ENCODE measurements around the gene CSTPP1.
"Not testable (repeated sequence)": the region's sequence is repeated elsewhere in the genome, so short reads cannot be mapped to it uniquely, and the experiment has no call there.

The CSTPP1 gene

GRCh38 chr11:47105974-47106373 is 169.4 kb downstream of the CSTPP1 start:
- DNase-seq: no peak

DNA sequence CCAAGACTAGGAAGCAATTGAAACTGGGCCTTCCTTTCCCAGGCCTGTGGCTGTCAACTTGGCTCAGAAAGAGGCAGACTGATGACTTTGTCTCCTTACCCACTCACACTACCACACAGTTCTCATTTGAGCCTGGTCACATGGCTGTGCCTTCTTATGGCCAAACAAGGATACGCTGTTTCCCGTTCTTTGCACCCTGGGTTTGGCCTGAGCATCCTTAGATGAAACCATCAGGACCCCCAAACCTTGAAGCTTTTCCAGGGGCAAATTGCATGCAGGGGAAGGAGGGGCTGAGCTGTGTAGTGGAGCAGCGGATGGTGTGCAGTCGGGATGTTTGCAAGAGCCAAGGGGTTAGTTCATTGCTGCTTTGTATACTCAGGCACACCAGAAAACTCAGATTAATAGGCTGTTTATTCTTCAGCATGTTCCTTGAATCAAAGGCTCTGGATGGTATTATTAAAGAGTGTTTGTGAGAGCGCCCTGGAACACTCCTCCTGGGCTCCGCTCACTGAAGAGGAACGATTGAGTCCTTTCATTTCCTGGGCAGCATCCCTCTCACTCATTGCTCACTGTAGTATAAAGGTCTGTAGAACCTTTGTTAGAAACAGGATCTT is 170.3 kb downstream of the CSTPP1 start:
- DNase-seq: no peak

GRCh38 chr11:47107744-47108143 is 171.2 kb downstream of the CSTPP1 start:
- no peak for DNase-seq

GRCh38 chr11:47108214-47108613 is 171.7 kb downstream of the CSTPP1 start:
- DNase-seq: no peak

DNA sequence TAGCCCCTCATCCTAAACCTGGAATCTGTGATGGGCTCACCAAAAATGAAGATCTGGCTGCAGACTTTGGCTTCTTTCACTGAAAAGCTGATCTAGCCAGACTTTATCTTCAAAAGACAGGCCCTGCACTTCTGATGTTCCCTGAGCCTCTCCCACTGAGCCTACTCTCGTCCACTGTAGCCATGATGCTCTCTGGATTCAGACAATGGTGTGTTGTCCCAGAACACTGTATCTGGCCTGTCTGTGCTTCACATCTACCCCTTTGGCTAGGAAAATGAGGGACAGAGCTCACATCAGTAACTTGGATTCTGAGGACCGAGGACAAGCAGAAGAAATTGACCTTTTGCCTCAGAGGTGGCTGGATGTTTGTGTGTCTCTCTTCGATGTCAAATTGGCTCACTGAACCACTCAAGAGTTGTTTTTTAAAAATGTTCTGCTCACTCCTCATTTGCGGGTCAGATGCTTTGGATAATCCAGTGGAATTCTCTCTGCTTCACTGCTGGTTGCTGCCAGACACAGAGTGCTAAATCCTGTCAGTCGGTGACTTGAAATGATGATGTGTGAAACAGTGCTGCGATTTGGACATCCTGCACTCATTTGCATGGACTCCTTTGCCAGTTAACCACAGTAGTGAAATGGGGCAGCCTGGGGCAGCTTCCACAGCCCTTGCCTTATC is 172.6 kb downstream of the CSTPP1 start:
- no peak for DNase-seq

DNA sequence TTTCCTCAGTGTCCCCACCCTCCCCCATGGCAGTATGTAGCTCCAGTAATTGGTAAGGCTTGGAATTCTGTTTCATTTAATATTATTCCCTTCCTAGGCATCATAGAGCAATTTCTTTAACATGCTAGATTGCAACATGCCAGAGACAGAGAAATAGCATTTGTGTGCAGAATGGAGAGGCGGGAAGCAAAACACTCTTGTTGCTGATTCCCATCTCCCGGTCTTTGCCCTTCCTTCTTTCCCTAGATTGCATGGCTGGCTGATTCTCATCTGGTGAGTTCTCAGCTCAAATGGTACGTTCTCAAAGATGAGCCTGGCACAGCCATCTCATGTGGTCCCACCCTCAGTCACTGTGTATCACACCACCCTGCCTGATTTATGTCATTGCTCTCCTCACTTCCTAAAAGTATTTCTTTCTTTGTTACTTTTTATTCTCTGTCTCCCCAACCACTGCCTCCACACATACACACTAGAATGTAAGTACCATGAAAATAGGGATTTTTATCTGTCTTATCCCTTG is 173.2 kb downstream of the CSTPP1 start:
- DNase-seq: no peak

GRCh38 chr11:47111318-47111804 is 174.8 kb downstream of the CSTPP1 start:
- DNase-seq: no peak

DNA sequence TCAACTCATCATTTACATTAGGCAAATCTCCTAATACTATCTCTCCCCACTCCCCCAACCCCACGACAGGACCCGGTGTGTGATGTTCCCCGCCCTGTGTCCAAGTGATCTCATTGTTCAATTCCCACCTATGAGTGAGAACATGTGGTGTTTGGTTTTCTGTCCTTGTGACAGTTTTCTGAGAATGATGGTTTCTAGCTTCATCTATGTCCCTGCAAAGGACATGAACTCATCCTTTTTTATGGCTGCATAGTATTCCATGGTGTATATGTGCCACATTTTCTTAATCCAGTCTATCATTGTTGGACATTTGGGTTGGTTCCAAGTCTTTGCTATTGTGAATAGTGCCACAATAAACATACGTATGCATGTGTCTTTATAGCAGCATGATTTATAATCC is 176.4 kb downstream of the CSTPP1 start:
- not testable (repeated sequence) for DNase-seq

DNA sequence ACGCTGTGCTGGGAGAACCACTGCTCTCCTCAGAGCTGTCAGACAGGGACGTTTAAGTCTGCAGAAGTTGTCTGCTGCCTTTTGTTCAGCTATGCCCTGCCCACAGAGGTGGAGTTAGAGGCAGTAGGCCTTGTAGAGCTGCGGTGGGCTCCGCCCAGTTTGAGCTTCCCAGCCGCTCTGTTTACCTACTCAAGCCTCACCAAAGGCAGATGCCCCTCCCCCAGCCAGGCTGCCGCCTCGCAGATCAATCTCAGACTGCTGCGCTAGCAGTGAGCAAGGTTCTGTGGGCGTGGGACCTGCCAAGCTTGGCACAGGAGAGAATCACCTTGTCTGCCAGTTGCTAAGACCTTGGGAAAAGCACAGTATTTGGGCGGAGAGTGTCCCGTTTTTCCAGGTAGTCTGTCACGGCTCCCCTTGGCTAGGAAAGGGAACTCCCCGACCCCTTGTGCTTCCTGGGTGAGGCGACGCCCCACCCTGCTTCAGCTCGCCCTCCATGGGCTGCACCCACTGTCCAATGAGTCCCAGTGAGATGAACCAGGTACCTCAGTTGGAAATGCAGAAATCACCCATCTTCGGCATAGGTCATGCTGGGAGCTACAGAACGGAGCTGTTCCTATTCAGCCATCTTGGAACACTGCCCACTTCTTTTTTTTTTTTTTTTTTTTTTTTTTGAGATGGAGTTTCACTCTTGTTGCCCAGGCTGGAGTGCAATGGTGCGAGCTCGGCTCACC is 182.6 kb downstream of the CSTPP1 start:
- DNase-seq: peak; percentile 67

- no peak for DNase-seq
Observed at GRCh38 chr11:47121056-47121455, 184.5 kb downstream of the CSTPP1 start.

DNA sequence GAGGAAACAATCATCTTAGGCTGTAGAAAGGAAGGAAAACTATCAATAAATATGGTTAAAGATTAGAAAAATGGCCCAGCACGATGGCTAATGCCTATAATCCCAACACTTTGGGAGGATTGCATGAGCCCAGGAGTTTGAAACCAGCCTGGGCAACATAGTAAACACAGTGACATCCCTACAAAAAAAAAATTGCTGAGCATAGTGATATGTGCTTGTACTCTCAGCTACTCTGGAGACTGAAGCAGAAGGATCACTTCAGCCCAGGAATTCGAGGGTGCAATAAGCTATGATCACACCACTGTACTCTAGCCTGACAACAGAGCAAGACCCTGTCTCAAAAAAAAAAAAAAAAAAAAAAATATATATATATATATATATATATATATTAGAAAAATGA is 185.2 kb downstream of the CSTPP1 start:
- DNase-seq: no peak

- no peak for DNase-seq
Observed at GRCh38 chr11:47123094-47123493, 186.5 kb downstream of the CSTPP1 start.

DNA sequence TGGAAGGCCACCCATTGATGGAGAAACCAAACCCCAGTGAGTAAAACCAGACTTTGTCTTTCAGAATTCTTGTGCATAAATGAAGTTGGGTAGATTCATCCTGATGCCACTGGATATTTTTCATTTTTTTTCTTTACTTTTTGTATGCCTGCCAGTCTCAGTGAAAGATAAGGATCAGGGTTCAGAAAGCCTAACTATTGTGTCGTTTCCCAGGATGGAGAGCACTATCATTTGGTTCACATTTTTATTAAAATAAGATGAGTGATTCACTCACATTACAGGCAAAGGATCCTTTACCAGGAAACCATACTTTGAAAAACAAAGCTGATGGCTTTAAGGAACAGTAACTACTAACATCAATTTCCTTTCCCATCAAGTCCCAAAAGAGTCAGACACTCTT is 188.1 kb downstream of the CSTPP1 start:
- no peak for DNase-seq

DNA sequence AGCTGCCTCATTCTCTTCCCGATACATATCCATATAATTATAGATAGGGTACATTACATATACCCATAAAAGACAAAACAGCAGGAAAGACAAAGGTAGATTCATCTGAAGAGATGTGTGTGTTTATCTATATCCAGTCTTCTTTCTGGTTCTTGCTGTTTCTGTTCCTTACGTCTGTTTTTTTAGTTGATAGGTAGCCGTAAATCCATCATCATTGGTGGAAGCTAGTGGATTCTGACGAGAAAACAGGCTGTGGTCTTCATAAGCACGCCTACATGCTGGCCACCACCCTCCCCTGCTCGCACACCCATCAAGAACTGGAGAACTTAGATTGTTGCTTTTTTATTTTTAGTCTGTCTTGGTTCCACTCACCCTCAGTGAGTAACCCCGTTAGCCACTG is 188.5 kb downstream of the CSTPP1 start:
- DNase-seq: no peak

DNA sequence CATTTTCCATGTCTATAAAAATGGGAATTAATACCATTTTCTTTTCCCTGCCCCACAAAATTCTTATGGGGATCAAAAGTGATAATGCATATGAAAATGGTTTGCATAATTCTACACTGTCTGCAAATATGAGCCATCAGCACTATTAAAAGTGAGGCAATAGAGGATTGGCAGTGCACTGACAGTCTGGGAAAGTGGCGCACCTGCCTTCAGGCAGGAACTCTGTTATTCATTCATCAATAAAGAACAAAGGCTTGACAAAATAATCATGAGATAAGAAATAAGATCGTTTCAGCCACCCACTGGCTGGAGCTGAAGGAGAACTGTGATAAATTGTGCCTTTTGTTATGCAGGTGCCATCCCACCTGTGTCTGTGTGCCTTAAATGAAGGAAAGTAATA is 190.7 kb downstream of the CSTPP1 start:
- no peak for DNase-seq

DNA sequence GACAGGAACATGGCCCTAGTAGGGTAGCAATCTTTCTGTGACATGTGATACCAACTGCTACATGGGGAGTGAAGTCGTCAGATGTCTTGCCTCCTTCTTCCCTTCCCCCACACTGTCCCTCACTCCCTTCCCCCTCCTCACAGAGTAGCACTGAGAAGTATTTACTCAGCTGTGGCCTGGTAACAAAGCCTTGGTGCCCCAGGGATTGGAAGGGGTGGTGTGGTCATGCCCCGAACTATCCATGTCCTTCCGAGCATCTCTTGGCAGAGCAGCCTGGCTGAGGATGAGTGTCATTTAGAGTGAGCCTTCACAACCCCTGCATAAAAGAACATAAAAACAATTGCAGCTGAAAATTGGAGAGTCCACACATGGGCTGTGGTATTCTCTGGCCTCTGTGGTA is 194.0 kb downstream of the CSTPP1 start:
- no peak for DNase-seq

GRCh38 chr11:47131136-47131535 is 194.6 kb downstream of the CSTPP1 start:
- no peak for DNase-seq

DNA sequence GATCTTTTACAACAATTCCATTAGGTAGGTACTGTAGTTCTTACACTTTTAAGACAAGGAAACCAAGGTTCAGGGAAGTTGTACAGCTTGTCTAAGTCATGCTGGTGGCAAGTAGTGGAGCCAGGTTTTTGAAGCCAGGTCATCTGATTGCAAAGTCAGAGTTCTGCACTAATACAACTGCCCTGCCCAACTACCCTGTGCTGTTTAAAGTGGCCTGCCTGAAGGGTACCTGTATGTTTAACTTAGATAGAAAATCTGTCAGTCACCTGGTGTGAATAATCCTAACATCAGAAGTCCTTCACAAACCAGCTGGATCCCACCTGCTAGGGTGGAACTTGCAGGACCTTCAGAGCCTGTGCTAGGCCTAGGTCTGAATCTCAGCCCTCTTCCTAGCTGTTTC is 195.9 kb downstream of the CSTPP1 start:
- no peak for DNase-seq

GRCh38 chr11:47132981-47133380 is 196.4 kb downstream of the CSTPP1 start:
- no peak for DNase-seq

GRCh38 chr11:47136327-47136726 is 199.8 kb downstream of the CSTPP1 start:
- DNase-seq: no peak

DNA sequence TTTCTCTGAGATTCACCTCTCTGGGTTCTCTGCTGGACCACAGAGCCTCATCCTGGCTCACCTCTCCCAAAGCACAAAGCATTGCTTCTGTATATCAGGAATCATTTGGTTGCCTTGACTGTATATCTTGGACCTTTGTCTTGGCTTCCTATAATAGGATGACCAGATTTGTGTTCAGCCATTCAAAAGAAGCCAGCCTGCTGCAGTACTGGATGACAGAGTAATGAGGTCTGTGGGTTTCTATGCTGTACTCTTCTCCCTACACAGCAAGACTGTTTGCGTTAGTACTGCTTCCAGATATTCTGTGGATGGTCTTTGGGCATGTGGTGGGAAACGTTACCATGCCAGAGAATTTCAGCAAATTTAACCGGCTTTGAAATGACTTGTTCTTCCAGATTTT is 200.4 kb downstream of the CSTPP1 start:
- DNase-seq: no peak

DNA sequence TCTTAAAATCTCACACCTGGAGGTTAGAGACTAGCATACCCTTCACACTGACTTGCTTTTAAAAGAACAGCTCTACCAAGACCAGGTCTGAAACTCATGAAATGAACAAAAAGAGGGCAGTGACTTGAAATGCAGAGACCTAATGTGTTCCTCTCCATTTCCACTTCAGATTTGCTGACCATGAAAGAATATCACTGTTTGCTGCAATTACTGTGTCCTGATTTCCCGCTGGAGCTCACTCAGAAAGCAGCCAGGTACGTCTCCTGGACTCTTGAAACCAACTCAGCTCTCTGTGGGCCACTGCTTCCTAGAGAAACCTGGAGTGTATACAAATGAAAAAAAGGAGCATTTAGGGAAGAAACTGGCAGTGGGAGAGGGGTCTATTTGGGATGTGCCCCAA is 200.9 kb downstream of the CSTPP1 start:
- no peak for DNase-seq

DNA sequence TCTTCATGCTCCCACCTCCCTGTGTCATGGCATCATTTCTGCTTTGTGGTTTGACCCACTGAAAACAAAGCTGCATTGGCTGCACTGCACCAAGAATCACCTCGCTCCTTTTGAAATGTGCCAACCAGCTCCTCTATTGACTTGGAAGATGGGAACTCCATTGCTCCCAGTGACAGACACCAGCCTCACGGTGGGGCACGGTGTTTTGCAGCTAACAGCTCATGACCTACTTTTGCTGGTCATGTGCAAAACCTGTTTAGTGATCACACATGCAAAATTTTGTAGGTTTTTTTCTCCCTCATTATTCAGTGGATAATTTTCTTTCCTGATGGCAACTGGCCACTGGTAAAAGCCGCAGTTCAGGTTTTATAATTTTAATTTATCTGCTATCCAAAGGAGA is 203.3 kb downstream of the CSTPP1 start:
- DNase-seq: no peak

GRCh38 chr11:47143322-47143721 is 206.8 kb downstream of the CSTPP1 start:
- no peak for DNase-seq
